Measurements from ENCODE around the gene SEMA4B. TPM values are rescaled to one million over a fixed set of nuclear protein-coding genes. Genes with fewer than 3 reads are reported as not detected.
"Not testable (repeated sequence)": the region's sequence is repeated elsewhere in the genome, so short reads cannot be mapped to it uniquely, and the experiment has no call there.

Gene SEMA4B
- total RNA-seq, 2 experiments from 2014 or later, result 5.3 to 6.2 TPM

- no peak for TF ChIP-seq CTCF (IDR thresholded peaks at IDR 0.05)
- ChIA-PET POLR2A (interaction anchor here (0.6 to 1.2 kb wide), 3 partner anchors 68 to 107 kb away, joined by 3 read pairs; no protein-coding TSS in a partner anchor), CTCF (interaction anchor here (1.4 kb wide), 1 partner anchor 130 kb away, joined by 3 read pairs; no protein-coding TSS in a partner anchor)
- H3K4me3 Mint-ChIP-seq, result no peak overlapping the region
- H3K27me3 Mint-ChIP-seq, result no peaks in the 10 kb centered on the region
- DNase-seq (no peak), ATAC-seq (no peak)
- no peak overlapping the region for H3K27ac Mint-ChIP-seq
- no peaks in the 10 kb centered on the region for H3K36me3 Mint-ChIP-seq (ENCODE audit: low read depth)
- no peaks in the 10 kb centered on the region for H3K9me3 Mint-ChIP-seq
- H3K4me1 Mint-ChIP-seq (ENCODE audit: low read depth), result peaks cover 12% of the 10 kb centered on the region
- intact Hi-C loops (cut with micrococcal nuclease), result no loop called here
Observed at GRCh38 chr15:90162956-90163355, 38.2 kb upstream of the SEMA4B start.

- H3K4me1 Mint-ChIP-seq (ENCODE audit: low read depth); H3K27ac Mint-ChIP-seq; intact Hi-C loops (cut with micrococcal nuclease); H3K36me3 Mint-ChIP-seq (ENCODE audit: low read depth); H3K4me3 Mint-ChIP-seq; DNase-seq; H3K27me3 Mint-ChIP-seq; H3K9me3 Mint-ChIP-seq; ATAC-seq: not testable (repeated sequence)
- CTCF ChIA-PET, result interaction anchor here (1.2 kb wide), 1 partner anchor 68 kb away, joined by 4 read pairs; no protein-coding TSS in a partner anchor
- POLR2A ChIA-PET, result interaction anchor here (0.6 kb wide), 1 partner anchor 198 kb away, joined by 3 read pairs; no protein-coding TSS in a partner anchor
Observed at GRCh38 chr15:90164239-90164638, 36.9 kb upstream of the SEMA4B start.

GRCh38 chr15:90165157-90165556 is 36.0 kb upstream of the SEMA4B start:
- Mint-ChIP-seq H3K27me3 (no peaks in the 10 kb centered on the region), H3K9me3 (no peaks in the 10 kb centered on the region), H3K27ac (no peak overlapping the region), H3K36me3 (ENCODE audit: low read depth) (no peaks in the 10 kb centered on the region), H3K4me3 (no peak overlapping the region), H3K4me1 (ENCODE audit: low read depth) (peaks cover 10% of the 10 kb centered on the region)
- no peak for TF ChIP-seq CTCF (IDR thresholded peaks at IDR 0.05)
- POLR2A ChIA-PET, result interaction anchor here (0.6 kb wide), 1 partner anchor 197 kb away, joined by 3 read pairs; no protein-coding TSS in a partner anchor
- intact Hi-C loops (cut with micrococcal nuclease), result no loop called here
- ATAC-seq (no peak), DNase-seq (no peak)
- CTCF ChIA-PET, result interaction anchor here (1.2 kb wide), 1 partner anchor 67 kb away, joined by 4 read pairs; no protein-coding TSS in a partner anchor

- H3K4me1 Mint-ChIP-seq (ENCODE audit: low read depth), result peaks cover 10% of the 10 kb centered on the region
- peak; percentile 59 for DNase-seq
- POLR2A ChIA-PET, result no interaction called here
- TF ChIP-seq CTCF (IDR thresholded peaks at IDR 0.05), result no peak
- H3K27ac Mint-ChIP-seq, result no peak overlapping the region
- peak; percentile 82 for ATAC-seq
- no peaks in the 10 kb centered on the region for H3K9me3 Mint-ChIP-seq
- CTCF ChIA-PET, result interaction anchor here (1.1 to 1.4 kb wide), 3 partner anchors 39 to 316 kb away, joined by 3 to 4 read pairs (median 3); no protein-coding TSS in a partner anchor
- no peaks in the 10 kb centered on the region for H3K36me3 Mint-ChIP-seq (ENCODE audit: low read depth)
- no peaks in the 10 kb centered on the region for H3K27me3 Mint-ChIP-seq
- no peak overlapping the region for H3K4me3 Mint-ChIP-seq
- intact Hi-C loops (cut with micrococcal nuclease), result no loop called here
Observed at GRCh38 chr15:90165659-90166489, 35.3 kb upstream of the SEMA4B start.

- TF ChIP-seq CTCF (IDR thresholded peaks at IDR 0.05), result no peak
- CTCF ChIA-PET, result interaction anchor here (0.8 to 1.4 kb wide), 2 partner anchors 37 to 54 kb away, joined by 3 to 4 read pairs; no protein-coding TSS in a partner anchor
- H3K4me3 Mint-ChIP-seq, result no peak overlapping the region
- peaks cover 10% of the 10 kb centered on the region for H3K4me1 Mint-ChIP-seq (ENCODE audit: low read depth)
- no peaks in the 10 kb centered on the region for H3K9me3 Mint-ChIP-seq
- H3K27ac Mint-ChIP-seq, result no peak overlapping the region
- DNase-seq (no peak), ATAC-seq (no peak)
- no peaks in the 10 kb centered on the region for H3K27me3 Mint-ChIP-seq
- no peaks in the 10 kb centered on the region for H3K36me3 Mint-ChIP-seq (ENCODE audit: low read depth)
- intact Hi-C loops (cut with micrococcal nuclease), result no loop called here
- POLR2A ChIA-PET, result no interaction called here
Observed at GRCh38 chr15:90167121-90167520, 34.0 kb upstream of the SEMA4B start.

All from activated CD8-positive, alpha-beta T cell treated with anti-CD3 and anti-CD28 coated beads for 36 hours (primary cell).